H1 (cell line): ENCODE results near the gene RPS6KA5. TPM values are rescaled to one million over a fixed set of nuclear protein-coding genes. Genes with fewer than 3 reads are reported as not detected.

Experiments
- CTCF ChIA-PET: fragments of 300-600 bp; sonication (Branson Sonifier 250); formaldehyde crosslinking; loops from one replicate; lab custom pipeline; 2021; ENCODE audit not compliant: partially characterized antibody; lab: Charles Lee
- POLR2A ChIA-PET: fragments of 300-600 bp; sonication (Branson Sonifier 250); formaldehyde crosslinking; loops from one replicate; lab custom pipeline; 2021; ENCODE audit warnings: inconsistent platforms; ENCODE audit not compliant: partially characterized antibody; lab: Charles Lee
- DNase-seq, 2 experiments: peaks; one replicate each; pipeline versions ENCODE4 v3.0.0 to v3.0.0-alpha.2; 2010 to 2022; ENCODE audit warnings: low spot score in 2 of 2, low read depth in 1 of 2, mixed read lengths in 1 of 2
- FAIRE-seq: peaks from 2 replicates; lab custom pipeline; 2011; peaks lifted over from hg19 to GRCh38; lab: Jason Lieb, UNC
- H2AFZ ChIP-seq: 2 replicates; pipeline ENCODE4 v1.8.1; 2012; ENCODE audit warnings: low read length, inconsistent platforms
- H2AK5ac ChIP-seq: 2 replicates; pipeline ENCODE4 v1.6.1; 2013; ENCODE audit warnings: low read depth, low read length
- H2BK120ac ChIP-seq: replicated peaks from 2 replicates; pipeline ENCODE3; 2013; ENCODE audit warnings: low read depth, low read length, inconsistent platforms
- H2BK12ac ChIP-seq: 2 replicates; pipeline ENCODE4 v1.6.1; 2013; ENCODE audit warnings: low read depth, low read length
- H2BK15ac ChIP-seq: 2 replicates; pipeline ENCODE4 v1.6.1; 2013; ENCODE audit warnings: low read length
- H2BK20ac ChIP-seq: 2 replicates; pipeline ENCODE4 v1.6.1; 2013; ENCODE audit warnings: low read length
- H2BK5ac ChIP-seq: 2 replicates; pipeline ENCODE4 v1.6.1; 2013; ENCODE audit warnings: low read depth, low read length
- H3K14ac ChIP-seq: 2 replicates; pipeline ENCODE4 v1.6.1; 2013; ENCODE audit warnings: inconsistent platforms; ENCODE audit not compliant: insufficient read length
- H3K18ac ChIP-seq: 2 replicates; pipeline ENCODE4 v1.6.1; 2013; ENCODE audit warnings: low read length; ENCODE audit errors: extremely low read depth
- H3K23ac ChIP-seq: 2 replicates; pipeline ENCODE4 v1.6.1; 2013; ENCODE audit warnings: inconsistent platforms; ENCODE audit not compliant: insufficient read length
- H3K23me2 ChIP-seq: 2 replicates; pipeline ENCODE4 v1.6.1; 2013; ENCODE audit warnings: low read depth, low read length
- H3K27ac ChIP-seq: 2 replicates; pipeline ENCODE4 v1.6.1; 2011; ENCODE audit warnings: low read depth, low read length, inconsistent platforms
- H3K27me3 ChIP-seq, 4 experiments: replicated peaks in 1 of 4; 1 replicate in 1 of 4; 2 replicates in 3 of 4; pipeline versions ENCODE4 v1.6.1 to v1.8.1; 2011 to 2013; ENCODE audit warnings: low read length in 3 of 4, mild to moderate bottlenecking in 3 of 4, inconsistent platforms in 2 of 4, mixed read lengths in 2 of 4, moderate library complexity in 1 of 4; ENCODE audit not compliant: control insufficient read depth in 3 of 4, insufficient read depth in 3 of 4; ENCODE audit errors: extremely low read depth in 1 of 4
- H3K36me3 ChIP-seq, 4 experiments: 2 replicates each; pipeline versions ENCODE4 v1.6.1 to v1.8.1; 2011 to 2013; ENCODE audit warnings: mild to moderate bottlenecking in 4 of 4, low read length in 3 of 4, moderate library complexity in 2 of 4, control low read depth in 1 of 4, inconsistent platforms in 1 of 4; ENCODE audit not compliant: insufficient read depth in 4 of 4, control insufficient read depth in 2 of 4
- H3K4ac ChIP-seq: replicated peaks from 2 replicates; pipeline ENCODE3; 2013; ENCODE audit warnings: low read length, low read depth, mixed read lengths, inconsistent platforms; ENCODE audit not compliant: insufficient read length
- H3K4me1 ChIP-seq, 4 experiments: replicated peaks in 1 of 4; 1 replicate in 1 of 4; 2 replicates in 3 of 4; pipeline versions ENCODE4 v1.6.1 to v1.8.1; 2011 to 2013; ENCODE audit warnings: low read length in 3 of 4, inconsistent platforms in 2 of 4, mixed read lengths in 1 of 4; ENCODE audit not compliant: insufficient read depth in 4 of 4, control insufficient read depth in 3 of 4
- H3K4me2 ChIP-seq, 2 experiments: 2 replicates each; pipeline versions ENCODE4 v1.6.1 to v1.8.1; 2011 to 2013; ENCODE audit warnings: low read depth in 2 of 2, low read length in 2 of 2, control low read depth in 1 of 2, inconsistent platforms in 1 of 2, mild to moderate bottlenecking in 1 of 2; ENCODE audit not compliant: insufficient read depth in 1 of 2
- H3K4me3 ChIP-seq, 4 experiments: fragments of 200-600, 300-600 bp in 1 of 4; sonication (generic), shearing (Covaris generic), sonication (Bioruptor Twin) in 1 of 4; 2 replicates each; pipeline versions ENCODE4 v1.5.1 to v1.8.1; 2011 to 2016; ENCODE audit warnings: low read length in 4 of 4, low read depth in 3 of 4, control low read depth in 2 of 4, inconsistent platforms in 2 of 4, mild to moderate bottlenecking in 2 of 4, mixed read lengths in 1 of 4, moderate library complexity in 1 of 4; ENCODE audit not compliant: insufficient read depth in 2 of 4; ENCODE audit errors: extremely low read depth in 1 of 4
- H3K56ac ChIP-seq: replicated peaks from 2 replicates; pipeline ENCODE3; 2013; ENCODE audit warnings: low read depth, mild to moderate bottlenecking, mixed read lengths, low read length, inconsistent platforms; ENCODE audit not compliant: insufficient read length
- H3K79me1 ChIP-seq: 2 replicates; pipeline ENCODE4 v1.6.1; 2013; ENCODE audit warnings: low read depth, low read length, control low read depth
- H3K79me2 ChIP-seq, 2 experiments: 2 replicates each; pipeline versions ENCODE4 v1.6.1 to v1.8.1; 2012 to 2013; ENCODE audit warnings: low read length in 2 of 2, mild to moderate bottlenecking in 2 of 2, inconsistent platforms in 1 of 2; ENCODE audit not compliant: insufficient read depth in 2 of 2, control insufficient read depth in 1 of 2
- H3K9ac ChIP-seq, 4 experiments: replicated peaks in 1 of 4; 1 replicate in 1 of 4; 2 replicates in 3 of 4; pipeline versions ENCODE4 v1.6.1 to v1.8.1; 2011 to 2013; ENCODE audit warnings: low read depth in 3 of 4, low read length in 3 of 4, control low read depth in 2 of 4, mild to moderate bottlenecking in 2 of 4, moderate library complexity in 2 of 4, inconsistent platforms in 1 of 4; ENCODE audit errors: extremely low read depth in 1 of 4
- H3K9me3 ChIP-seq, 2 experiments: 2 replicates each; pipeline versions ENCODE4 v1.6.1 to v1.8.1; 2012 to 2013; ENCODE audit warnings: mild to moderate bottlenecking in 2 of 2, moderate library complexity in 2 of 2, control low read depth in 1 of 2, inconsistent platforms in 1 of 2, low read depth in 1 of 2, low read length in 1 of 2, mixed read lengths in 1 of 2; ENCODE audit not compliant: insufficient read depth in 2 of 2
- H4K20me1 ChIP-seq, 2 experiments: replicated peaks in 1 of 2; 2 replicates each; pipeline versions ENCODE3 to v1.8.1; 2011 to 2013; ENCODE audit warnings: inconsistent platforms in 2 of 2, low read length in 2 of 2, mild to moderate bottlenecking in 1 of 2; ENCODE audit not compliant: insufficient read depth in 2 of 2, control insufficient read depth in 1 of 2
- H4K5ac ChIP-seq: 2 replicates; pipeline ENCODE4 v1.6.1; 2013; ENCODE audit warnings: low read length, low read depth, mixed read lengths, inconsistent platforms; ENCODE audit not compliant: insufficient read length
- H4K8ac ChIP-seq: 2 replicates; pipeline ENCODE4 v1.8.0; 2013; ENCODE audit warnings: mild to moderate bottlenecking, moderate library complexity, low read length, inconsistent platforms; ENCODE audit not compliant: insufficient read depth; ENCODE audit errors: extremely low read depth
- H4K91ac ChIP-seq: replicated peaks from 2 replicates; pipeline ENCODE3; 2013; ENCODE audit warnings: low read length, mixed read lengths, inconsistent platforms; ENCODE audit not compliant: insufficient read length
- ATF2 ChIP-seq: IDR thresholded peaks from 2 replicates; pipeline ENCODE4 v1.6.1; 2012; ENCODE audit warnings: low read length, inconsistent platforms
- ATF3 ChIP-seq: IDR thresholded peaks from 2 replicates; pipeline ENCODE4 v1.6.1; 2011; ENCODE audit warnings: low read depth, mild to moderate bottlenecking, low read length; ENCODE audit not compliant: insufficient read depth
- BRCA1 ChIP-seq: IDR thresholded peaks from 2 replicates; pipeline ENCODE4 v1.6.1; 2012; ENCODE audit warnings: low read depth, low read length, improper control_type of control experiment
- CBX8 ChIP-seq: fragments of 300-800, 300-1000 bp; sonication (generic); IDR thresholded peaks from 2 replicates; pipeline ENCODE4 v1.7.1; 2016; ENCODE audit warnings: low read depth, low read length, borderline replicate concordance
- JUND ChIP-seq: IDR thresholded peaks from 2 replicates; pipeline ENCODE4 v1.6.1; 2011; ENCODE audit warnings: mild to moderate bottlenecking, improper control_type of control experiment, low read length
- PHF8 ChIP-seq: fragments of 200-600 bp; sonication (generic); conservative IDR thresholded peaks from 2 replicates; pipeline ENCODE4 v1.7.1; 2012; ENCODE audit warnings: low read depth, mild to moderate bottlenecking, inconsistent platforms, low read length, moderate library complexity
- POLR2A ChIP-seq, 2 experiments: IDR thresholded peaks; 1 replicate in 1 of 2; 2 replicates in 1 of 2; pipeline ENCODE4 v1.6.1; 2011; ENCODE audit warnings: low read depth in 2 of 2, low read length in 2 of 2, mild to moderate bottlenecking in 2 of 2; ENCODE audit errors: control extremely low read depth in 1 of 2
- POLR2AphosphoS5 ChIP-seq: IDR thresholded peaks from 2 replicates; pipeline ENCODE4 v1.6.1; 2011; ENCODE audit warnings: low read depth, low read length
- SIX5 ChIP-seq: IDR thresholded peaks from 2 replicates; pipeline ENCODE4 v1.6.1; 2011; ENCODE audit warnings: mild to moderate bottlenecking, low read depth, low read length
- SP2 ChIP-seq: IDR thresholded peaks from 2 replicates; pipeline ENCODE4 v1.6.1; 2012; ENCODE audit warnings: mild to moderate bottlenecking, low read length, inconsistent platforms
- TBP ChIP-seq: IDR thresholded peaks from 2 replicates; pipeline ENCODE4 v1.6.1; 2011; ENCODE audit warnings: low read depth, low read length, improper control_type of control experiment
- TEAD4 ChIP-seq: IDR thresholded peaks from 2 replicates; pipeline ENCODE4 v1.6.1; 2012; ENCODE audit warnings: low read depth, low read length, inconsistent platforms, mixed read lengths
- WGBS, 2 experiments: shearing (Covaris generic) in 1 of 2; methylation state at CpG; one replicate each; pipeline versions ENCODE4 v1.1.6 to v1.1.7; 2013 to 2015; ENCODE audit warnings: low lambda C conversion rate in 2 of 2, mixed read lengths in 2 of 2, inconsistent platforms in 1 of 2, low coverage in 1 of 2, missing lambda C conversion rate in 1 of 2; ENCODE audit not compliant: insufficient replicate concordance in 2 of 2, insufficient coverage in 1 of 2, insufficient read length in 1 of 2; ENCODE audit errors: extremely low coverage in 1 of 2, missing lambda C conversion rate in 1 of 2; 5-methylcytosine and 5-hydroxymethylcytosine counted together
- polyA plus RNA-seq, 7 experiments: library from polyadenylated mRNA; depleted of rRNA in 3 of 7; stranded (reverse) in 5 of 7; unstranded in 2 of 7; fragments of >200 nt in 5 of 7; fragments of 200-250 nt in 2 of 7; gene quantifications; 1 replicate in 5 of 7; 2 replicates in 1 of 7; 4 replicates in 1 of 7; pipeline versions ENCODE4 v1.2.1 to v1.2.3, GENCODE V29; 2011 to 2013; ENCODE audit warnings: missing spikeins in 2 of 7, mixed read lengths in 2 of 7
- total RNA-seq: library from RNA; stranded (reverse); fragmentation: NEBNext Ultra II Directional; extraction: Animal tissue kit (Norgen Biotek cat#: 25700); gene quantifications from 2 replicates; pipeline ENCODE4 v1.2.1, GENCODE V29; 2021

Gene RPS6KA5
- total and polyA plus RNA-seq, 2 of the 8 experiments (the other 6 are each of a cell fraction or from before 2014, with no cell fraction given): 0.85 to 3.1 TPM

- Histone ChIP-seq H2BK120ac (no peak overlapping the region), H3K23me2 (no peaks in the 10 kb centered on the region), H2BK20ac (no peak overlapping the region), H3K4me1 (peaks cover 0 to 2% (median 0%) of the 10 kb centered on the region in 4 experiments; a peak in 1 of 7 replicates), H2BK5ac (no peak overlapping the region), H3K79me2 (no peaks in the 10 kb centered on the region), H3K36me3 (no peaks in the 10 kb centered on the region; a peak in 1 of 8 replicates), H3K4me2 (no peak overlapping the region), H3K14ac (no peak overlapping the region), H3K79me1 (no peaks in the 10 kb centered on the region), H3K9me3 (no peaks in the 10 kb centered on the region), H3K9ac (no peak overlapping the region), H3K18ac (no peak overlapping the region), H2AFZ (no peak overlapping the region), H4K8ac (no peak overlapping the region), H3K4ac (no peak overlapping the region), H4K91ac (no peak overlapping the region), H3K56ac (no peak overlapping the region), H3K23ac (no peak overlapping the region), H2AK5ac (no peak overlapping the region), H3K4me3 (no peak overlapping the region), H4K20me1 (no peaks in the 10 kb centered on the region), H3K27ac (no peak overlapping the region), H2BK12ac (no peak overlapping the region), H2BK15ac (no peak overlapping the region), H4K5ac (no peak overlapping the region), H3K27me3 (no peaks in the 10 kb centered on the region)
- POLR2A ChIA-PET: interaction anchor here (1.1 kb wide), 1 partner anchor 10 kb away, joined by 3 read pairs; no protein-coding TSS in a partner anchor
- peak; percentile 45 to 53 for DNase-seq
- FAIRE-seq: peak; percentile 55
- CTCF ChIA-PET: interaction anchor here (2.5 kb wide), 1 partner anchor 93 kb away, joined by 7 read pairs; no protein-coding TSS in a partner anchor
- WGBS, 2 experiments: 59% methylated on average over 3 of the region's 3 CpGs; no CpG with 5 or more reads in 1 of the 2 experiments
- TF ChIP-seq ATF2 (peak; percentile 38; the same call in 1 of the 2 replicates), PHF8 (no peak), POLR2A (IDR thresholded peaks at IDR 0.05; ENCODE audit: control extremely low read depth in 1 of 2, low read depth in 2 of 2, low read length in 2 of 2) (no peak), CBX8 (no peak), TBP (no peak), JUND (peak; percentile 88; the same call in 1 of the 2 replicates), ATF3 (no peak), POLR2AphosphoS5 (no peak), TEAD4 (0 out of 2 replicates have a peak, but pooled peaks have one; percentile 9), SIX5 (no peak), BRCA1 (no peak), SP2 (no peak)
Measured at GRCh38 chr14:90850487-90850886, 210.0 kb downstream of the RPS6KA5 start.
